Parathyroid adenoma (tissue), 2 donors: Measurements from ENCODE around the gene TJP1.

Experiments used
- H2AFZ ChIP-seq: fragments of 300-600 bp; sonication (generic); one replicate; pipeline ENCODE4 v1.7.0; 2017; ENCODE audit warnings: antibody characterized with exemption, mild to moderate bottlenecking
- H3K27ac ChIP-seq: fragments of 300-600 bp; sonication (generic); one replicate; pipeline ENCODE4 v1.7.0; 2017
- H3K27me3 ChIP-seq: fragments of 300-600 bp; sonication (generic); one replicate; pipeline ENCODE4 v1.7.0; 2017; ENCODE audit warnings: low read length; ENCODE audit not compliant: control insufficient read depth, insufficient read depth
- H3K36me3 ChIP-seq: fragments of 300-600 bp; sonication (generic); one replicate; pipeline ENCODE4 v1.7.0; 2017; ENCODE audit warnings: low read length; ENCODE audit not compliant: control insufficient read depth, insufficient read depth
- H3K4me1 ChIP-seq: fragments of 300-600 bp; sonication (generic); one replicate; pipeline ENCODE4 v1.7.0; 2017; ENCODE audit warnings: control low read depth
- H3K4me2 ChIP-seq: fragments of 300-600 bp; sonication (generic); one replicate; pipeline ENCODE4 v1.7.0; 2017; ENCODE audit warnings: low read length
- H3K4me3 ChIP-seq: fragments of 300-600 bp; sonication (generic); one replicate; pipeline ENCODE4 v1.7.0; 2017; ENCODE audit warnings: low read depth, low read length
- H3K79me2 ChIP-seq: fragments of 300-600 bp; sonication (generic); one replicate; pipeline ENCODE4 v1.7.0; 2017; ENCODE audit warnings: control low read depth
- H3K9ac ChIP-seq: fragments of 300-600 bp; sonication (generic); one replicate; pipeline ENCODE4 v1.7.0; 2017; ENCODE audit warnings: mild to moderate bottlenecking
- H3K9me3 ChIP-seq: fragments of 300-600 bp; sonication (generic); one replicate; pipeline ENCODE4 v1.7.0; 2017; ENCODE audit warnings: low read length; ENCODE audit not compliant: control insufficient read depth
- TF ChIP-seq, protein P1 (sequence below): fragments of 300-600 bp; sonication (generic); IDR thresholded peaks from one replicate; pipeline ENCODE4 v1.7.0; 2017; ENCODE audit warnings: antibody characterized with exemption, mild to moderate bottlenecking
- donor health status: primary hyperparathyroidism.

Gene TJP1

DNA sequence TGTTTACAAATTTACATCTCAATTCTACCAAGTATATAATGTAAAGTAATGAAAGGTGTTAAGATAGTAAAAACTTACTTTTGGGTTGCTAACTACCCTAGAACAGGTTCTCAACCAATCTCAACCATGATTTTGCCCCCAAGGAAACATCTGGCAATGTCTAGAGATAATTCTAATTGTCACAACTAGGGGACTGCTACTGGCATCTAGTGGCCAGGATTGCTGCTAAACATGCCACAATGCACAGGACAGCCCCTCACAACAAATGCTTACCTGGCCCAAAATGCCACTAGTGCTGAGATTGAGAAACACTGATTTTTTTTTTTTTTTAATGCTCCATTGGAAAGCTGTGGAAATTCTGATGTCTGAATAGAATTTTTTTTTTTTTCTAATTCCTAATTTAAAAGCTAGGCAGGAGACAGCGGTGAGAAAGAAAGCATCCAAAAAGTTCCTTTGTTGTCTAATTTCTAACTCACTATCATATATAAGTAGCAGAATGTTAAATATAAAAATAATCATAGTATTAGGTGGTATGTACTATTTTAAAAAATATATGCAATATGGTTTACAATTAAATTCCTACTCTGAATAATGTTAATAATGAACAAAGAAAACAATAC is 81.5 kb downstream of the TJP1 start:
- TF ChIP-seq, protein P1, sequence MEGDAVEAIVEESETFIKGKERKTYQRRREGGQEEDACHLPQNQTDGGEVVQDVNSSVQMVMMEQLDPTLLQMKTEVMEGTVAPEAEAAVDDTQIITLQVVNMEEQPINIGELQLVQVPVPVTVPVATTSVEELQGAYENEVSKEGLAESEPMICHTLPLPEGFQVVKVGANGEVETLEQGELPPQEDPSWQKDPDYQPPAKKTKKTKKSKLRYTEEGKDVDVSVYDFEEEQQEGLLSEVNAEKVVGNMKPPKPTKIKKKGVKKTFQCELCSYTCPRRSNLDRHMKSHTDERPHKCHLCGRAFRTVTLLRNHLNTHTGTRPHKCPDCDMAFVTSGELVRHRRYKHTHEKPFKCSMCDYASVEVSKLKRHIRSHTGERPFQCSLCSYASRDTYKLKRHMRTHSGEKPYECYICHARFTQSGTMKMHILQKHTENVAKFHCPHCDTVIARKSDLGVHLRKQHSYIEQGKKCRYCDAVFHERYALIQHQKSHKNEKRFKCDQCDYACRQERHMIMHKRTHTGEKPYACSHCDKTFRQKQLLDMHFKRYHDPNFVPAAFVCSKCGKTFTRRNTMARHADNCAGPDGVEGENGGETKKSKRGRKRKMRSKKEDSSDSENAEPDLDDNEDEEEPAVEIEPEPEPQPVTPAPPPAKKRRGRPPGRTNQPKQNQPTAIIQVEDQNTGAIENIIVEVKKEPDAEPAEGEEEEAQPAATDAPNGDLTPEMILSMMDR = peak; percentile 13
- no peak overlapping the region for H3K4me3 ChIP-seq
- H3K9ac ChIP-seq = no peak overlapping the region
- no peak overlapping the region for H3K27ac ChIP-seq
- H3K79me2 ChIP-seq = no peaks in the 10 kb centered on the region
- H2AFZ ChIP-seq = no peak overlapping the region
- no peaks in the 10 kb centered on the region for H3K4me1 ChIP-seq
- H3K9me3 ChIP-seq = no peaks in the 10 kb centered on the region
- H3K27me3 ChIP-seq = no peaks in the 10 kb centered on the region
- H3K4me2 ChIP-seq = no peak overlapping the region
- H3K36me3 ChIP-seq = no peaks in the 10 kb centered on the region

DNA sequence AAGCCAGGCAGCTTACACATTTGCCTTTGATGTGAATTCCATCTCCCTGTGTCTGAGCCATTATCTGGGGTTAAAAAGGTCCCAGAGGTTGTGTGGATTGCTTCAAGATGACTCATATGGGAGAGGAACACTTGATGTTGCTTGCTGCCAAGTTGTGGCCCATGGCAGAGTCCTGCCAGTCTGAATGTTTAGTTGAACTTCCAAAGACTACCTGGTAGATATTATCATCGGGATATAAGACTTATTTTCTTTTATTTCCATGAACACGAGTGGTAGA is 85.6 kb downstream of the TJP1 start:
- TF ChIP-seq, protein P1 = no peak
- Histone ChIP-seq H3K9ac (no peak overlapping the region), H3K4me2 (no peak overlapping the region), H3K4me3 (no peak overlapping the region), H3K4me1 (no peaks in the 10 kb centered on the region), H3K27me3 (no peaks in the 10 kb centered on the region), H3K79me2 (no peaks in the 10 kb centered on the region), H3K27ac (no peak overlapping the region), H3K36me3 (no peaks in the 10 kb centered on the region), H2AFZ (no peak overlapping the region), H3K9me3 (no peaks in the 10 kb centered on the region)

DNA sequence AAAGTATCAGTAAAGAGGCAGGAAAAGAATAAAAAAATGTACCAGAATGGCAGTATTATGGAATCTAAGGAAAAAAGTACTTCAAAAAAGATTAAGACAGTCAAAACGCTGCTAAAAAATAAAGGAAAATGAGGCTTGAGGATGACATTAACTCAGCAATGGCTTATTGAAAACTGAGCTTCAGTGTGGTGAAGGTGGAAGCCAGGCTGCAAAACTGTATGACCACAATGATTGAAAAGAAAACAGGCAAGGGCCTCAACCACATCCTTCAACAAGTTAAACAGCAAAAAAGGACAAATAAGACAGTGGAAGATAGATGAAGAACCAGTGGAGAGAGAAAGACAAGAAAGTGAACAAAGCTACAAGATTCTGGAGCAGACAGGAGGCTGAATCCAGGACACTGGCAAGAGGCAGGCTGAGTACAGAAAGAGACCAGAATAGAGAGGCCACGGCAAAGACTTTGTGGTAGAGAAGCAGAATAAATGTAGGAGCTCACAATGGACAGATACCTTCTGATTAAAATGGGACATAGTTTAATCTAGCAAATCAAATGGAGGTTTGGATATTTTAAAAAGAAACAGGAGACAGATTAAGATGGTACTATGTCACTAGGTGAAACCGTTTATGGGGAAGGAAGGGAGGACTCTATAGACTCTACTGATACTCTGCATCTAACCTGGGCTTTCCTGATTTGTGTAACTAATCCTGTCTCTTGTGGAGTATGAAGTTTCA is 86.1 kb downstream of the TJP1 start:
- Histone ChIP-seq H3K9ac (no peak overlapping the region), H3K36me3 (no peaks in the 10 kb centered on the region), H3K4me3 (no peak overlapping the region), H3K9me3 (no peaks in the 10 kb centered on the region), H2AFZ (no peak overlapping the region), H3K27me3 (no peaks in the 10 kb centered on the region), H3K4me1 (no peaks in the 10 kb centered on the region), H3K4me2 (no peak overlapping the region), H3K79me2 (no peaks in the 10 kb centered on the region), H3K27ac (no peak overlapping the region)
- TF ChIP-seq, protein P1 = no peak

DNA sequence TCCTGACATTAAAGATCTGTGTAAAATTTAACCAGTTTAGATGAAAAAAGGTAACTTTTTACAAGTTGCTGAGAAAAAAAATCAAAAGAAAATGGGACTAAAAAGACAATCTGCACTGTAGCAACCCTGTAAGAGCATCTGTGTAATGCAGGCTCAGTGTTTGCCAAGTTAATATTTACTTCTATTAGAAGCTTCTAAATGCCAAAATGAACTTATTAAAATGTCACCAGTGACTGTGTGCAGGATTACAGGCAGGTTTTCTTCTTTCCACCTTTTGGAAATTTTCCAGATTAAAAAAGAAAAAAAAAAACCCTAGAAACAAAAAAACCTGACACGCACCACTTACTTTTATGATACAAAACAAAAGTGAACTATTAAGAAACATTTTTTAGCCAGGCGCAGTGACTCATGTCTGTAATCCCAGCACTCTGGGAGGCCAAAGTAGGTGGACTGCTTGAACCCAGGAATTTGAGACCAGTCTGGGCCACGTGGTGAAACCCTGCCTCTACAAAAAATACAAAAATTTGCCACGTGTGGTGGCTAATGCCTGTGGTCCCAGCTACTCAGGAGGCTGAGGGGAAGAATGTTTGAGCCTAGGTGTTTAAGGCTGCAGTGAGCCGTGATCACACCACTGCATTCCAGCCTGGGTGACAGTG is 87.2 kb downstream of the TJP1 start:
- no peak overlapping the region for H3K9ac ChIP-seq
- H2AFZ ChIP-seq = no peak overlapping the region
- TF ChIP-seq, protein P1 = no peak
- no peak overlapping the region for H3K4me3 ChIP-seq
- H3K4me1 ChIP-seq = no peaks in the 10 kb centered on the region
- H3K27ac ChIP-seq = no peak overlapping the region
- no peaks in the 10 kb centered on the region for H3K79me2 ChIP-seq
- H3K27me3 ChIP-seq = no peaks in the 10 kb centered on the region
- no peaks in the 10 kb centered on the region for H3K9me3 ChIP-seq
- no peaks in the 10 kb centered on the region for H3K36me3 ChIP-seq
- no peak overlapping the region for H3K4me2 ChIP-seq
